DOHH2 (cell line): ENCODE measurements around the gene MFAP3L.

Source experiments
- H3F3A ChIP-seq: fragments of 200-600 bp; sonication (generic), shearing (Covaris generic); 2 replicates; pipeline ENCODE4 v1.6.0; 2016; ENCODE audit warnings: antibody characterized with exemption, mild to moderate bottlenecking; ENCODE audit not compliant: control insufficient read depth, insufficient read depth
- H3K27ac ChIP-seq: fragments of 200-600 bp; sonication (generic); 2 replicates; pipeline ENCODE4 v1.5.1; 2014; ENCODE audit warnings: low read depth, mild to moderate bottlenecking, low read length, moderate library complexity
- H3K27me3 ChIP-seq: fragments of 200-600 bp; sonication (generic); 2 replicates; pipeline ENCODE4 v1.6.1; 2014; ENCODE audit warnings: mild to moderate bottlenecking, low read length, mixed read lengths; ENCODE audit not compliant: control insufficient read depth
- H3K36me3 ChIP-seq: fragments of 200-600 bp; sonication (generic); 2 replicates; pipeline ENCODE4 v1.6.1; 2014; ENCODE audit warnings: mild to moderate bottlenecking, low read length, moderate library complexity, mixed read lengths; ENCODE audit not compliant: control insufficient read depth
- H3K4me1 ChIP-seq: fragments of 200-600 bp; sonication (generic); 2 replicates; pipeline ENCODE4 v1.6.1; 2014; ENCODE audit warnings: mild to moderate bottlenecking, low read length, mixed read lengths; ENCODE audit not compliant: control insufficient read depth
- H3K4me2 ChIP-seq: fragments of 200-600 bp; sonication (generic); 2 replicates; pipeline ENCODE4 v1.6.0; 2014; ENCODE audit warnings: mild to moderate bottlenecking, low read length, moderate library complexity
- H3K4me3 ChIP-seq: fragments of 200-600 bp; sonication (generic); 2 replicates; pipeline ENCODE4 v1.5.1; 2014; ENCODE audit warnings: mild to moderate bottlenecking, low read length, mixed read lengths
- H3K79me2 ChIP-seq: fragments of 200-600 bp; sonication (generic); 2 replicates; pipeline ENCODE4 v1.6.1; 2014; ENCODE audit warnings: mild to moderate bottlenecking, low read length, mixed read lengths; ENCODE audit not compliant: control insufficient read depth
- H3K9me2 ChIP-seq: fragments of 200-600 bp; sonication (generic); replicated peaks from 2 replicates; pipeline ENCODE4 v1.6.1; 2014; ENCODE audit warnings: mild to moderate bottlenecking, low read length, mixed read lengths; ENCODE audit not compliant: control insufficient read depth
- H3K9me3 ChIP-seq: fragments of 200-600 bp; sonication (generic); 2 replicates; pipeline ENCODE4 v1.6.1; 2014; ENCODE audit warnings: antibody characterized with exemption, low read length, mixed read lengths; ENCODE audit not compliant: control insufficient read depth, insufficient read depth
- H4K20me1 ChIP-seq: fragments of 200-600 bp; sonication (generic); 2 replicates; pipeline ENCODE4 v1.6.0; 2014; ENCODE audit warnings: low read depth, mild to moderate bottlenecking, antibody characterized with exemption, low read length, moderate library complexity; ENCODE audit not compliant: control insufficient read depth, insufficient read depth
- EZH2phosphoT487 ChIP-seq: fragments of 200-600 bp; sonication (generic); IDR thresholded peaks from 2 replicates; pipeline ENCODE4 v1.6.1; 2017; ENCODE audit warnings: borderline replicate concordance, mild to moderate bottlenecking, antibody characterized with exemption, low read length, moderate library complexity, mixed read lengths
- TF ChIP-seq, protein P1 (sequence below): fragments of 200-600 bp; sonication (generic); IDR thresholded peaks from one replicate; pipeline ENCODE4 v1.5.1; 2014; ENCODE audit warnings: antibody characterized with exemption, mild to moderate bottlenecking, low read depth, low read length; ENCODE audit not compliant: poor library complexity, severe bottlenecking

Gene MFAP3L

GRCh38 chr4:170017252-170017651, 8.9 kb downstream of the MFAP3L start:
- H3K27ac ChIP-seq: no peak overlapping the region
- H3K36me3 ChIP-seq: no peaks in the 10 kb centered on the region
- no peaks in the 10 kb centered on the region for H3K27me3 ChIP-seq
- no peaks in the 10 kb centered on the region for H3K9me2 ChIP-seq
- H3K9me3 ChIP-seq: no peaks in the 10 kb centered on the region
- H3K4me1 ChIP-seq: no peaks in the 10 kb centered on the region
- no peaks in the 10 kb centered on the region for H4K20me1 ChIP-seq
- H3K4me2 ChIP-seq: no peak overlapping the region
- H3F3A ChIP-seq: no peaks in the 10 kb centered on the region
- H3K4me3 ChIP-seq: no peak overlapping the region
- TF ChIP-seq, protein P1, sequence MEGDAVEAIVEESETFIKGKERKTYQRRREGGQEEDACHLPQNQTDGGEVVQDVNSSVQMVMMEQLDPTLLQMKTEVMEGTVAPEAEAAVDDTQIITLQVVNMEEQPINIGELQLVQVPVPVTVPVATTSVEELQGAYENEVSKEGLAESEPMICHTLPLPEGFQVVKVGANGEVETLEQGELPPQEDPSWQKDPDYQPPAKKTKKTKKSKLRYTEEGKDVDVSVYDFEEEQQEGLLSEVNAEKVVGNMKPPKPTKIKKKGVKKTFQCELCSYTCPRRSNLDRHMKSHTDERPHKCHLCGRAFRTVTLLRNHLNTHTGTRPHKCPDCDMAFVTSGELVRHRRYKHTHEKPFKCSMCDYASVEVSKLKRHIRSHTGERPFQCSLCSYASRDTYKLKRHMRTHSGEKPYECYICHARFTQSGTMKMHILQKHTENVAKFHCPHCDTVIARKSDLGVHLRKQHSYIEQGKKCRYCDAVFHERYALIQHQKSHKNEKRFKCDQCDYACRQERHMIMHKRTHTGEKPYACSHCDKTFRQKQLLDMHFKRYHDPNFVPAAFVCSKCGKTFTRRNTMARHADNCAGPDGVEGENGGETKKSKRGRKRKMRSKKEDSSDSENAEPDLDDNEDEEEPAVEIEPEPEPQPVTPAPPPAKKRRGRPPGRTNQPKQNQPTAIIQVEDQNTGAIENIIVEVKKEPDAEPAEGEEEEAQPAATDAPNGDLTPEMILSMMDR: no peak
- no peak for TF ChIP-seq EZH2phosphoT487
- H3K79me2 ChIP-seq: no peaks in the 10 kb centered on the region

DNA sequence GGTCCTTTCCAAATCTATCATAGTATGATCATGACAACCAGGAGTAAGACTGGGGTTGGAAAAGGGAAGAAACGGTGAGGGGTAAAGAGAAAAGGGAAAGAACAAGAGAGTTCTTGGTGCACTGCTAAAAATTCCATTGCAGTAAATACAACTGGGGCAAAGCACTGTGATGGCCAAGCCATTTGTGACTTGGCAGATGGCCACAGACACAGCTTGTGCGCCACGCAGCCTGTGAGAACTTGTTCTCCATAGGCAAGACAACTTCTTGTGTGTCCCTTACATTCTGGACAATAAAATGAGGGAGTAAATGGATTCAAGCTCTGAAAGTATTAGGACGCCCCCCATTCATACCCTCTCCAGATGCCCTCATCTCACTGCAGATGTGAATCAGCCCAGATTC, 10.9 kb downstream of the MFAP3L start:
- H3K4me3 ChIP-seq: no peak overlapping the region
- H3K4me2 ChIP-seq: no peak overlapping the region
- no peaks in the 10 kb centered on the region for H3K79me2 ChIP-seq
- H3K27me3 ChIP-seq: no peaks in the 10 kb centered on the region
- TF ChIP-seq, protein P1: no peak
- TF ChIP-seq EZH2phosphoT487: no peak
- H4K20me1 ChIP-seq: no peaks in the 10 kb centered on the region
- H3K27ac ChIP-seq: no peak overlapping the region
- H3K36me3 ChIP-seq: no peaks in the 10 kb centered on the region
- no peaks in the 10 kb centered on the region for H3F3A ChIP-seq
- H3K4me1 ChIP-seq: no peaks in the 10 kb centered on the region
- H3K9me3 ChIP-seq: no peaks in the 10 kb centered on the region
- H3K9me2 ChIP-seq: no peaks in the 10 kb centered on the region

DNA sequence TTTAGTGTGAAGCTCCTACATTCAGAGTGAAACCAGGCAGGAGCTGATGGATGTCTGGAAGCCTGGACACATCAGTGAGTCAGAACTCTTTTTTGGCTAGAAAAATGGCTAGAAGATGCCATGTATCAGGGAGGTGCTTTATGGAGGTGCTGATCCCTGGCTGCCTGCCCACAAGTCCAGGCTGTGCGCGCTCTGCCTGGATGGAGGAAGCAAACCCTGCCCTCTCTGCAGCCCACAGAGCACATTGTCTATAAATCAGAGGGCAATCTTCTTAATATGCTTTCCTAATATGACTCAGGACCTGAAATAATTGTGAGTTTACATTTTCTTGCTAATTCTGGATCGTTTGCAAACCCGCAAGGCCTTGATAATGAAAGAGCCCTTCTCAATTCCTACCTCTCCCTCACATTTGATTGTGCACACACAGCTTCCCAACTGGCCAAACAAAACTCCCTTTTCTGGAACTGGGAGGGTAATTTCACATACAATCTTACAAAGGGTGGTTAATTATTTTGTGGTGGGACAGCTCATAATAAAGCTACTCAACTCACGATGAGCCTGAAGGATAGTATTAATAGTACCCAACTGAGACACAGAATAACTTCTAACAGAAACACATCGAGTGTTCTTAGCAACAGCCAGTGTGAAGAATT, 11.7 kb downstream of the MFAP3L start:
- Histone ChIP-seq H3K4me1 (no peaks in the 10 kb centered on the region), H3K9me3 (no peaks in the 10 kb centered on the region), H4K20me1 (no peaks in the 10 kb centered on the region), H3F3A (no peaks in the 10 kb centered on the region), H3K79me2 (no peaks in the 10 kb centered on the region), H3K4me2 (no peak overlapping the region), H3K9me2 (no peaks in the 10 kb centered on the region), H3K27ac (no peak overlapping the region), H3K36me3 (no peaks in the 10 kb centered on the region), H3K27me3 (no peaks in the 10 kb centered on the region), H3K4me3 (no peak overlapping the region)
- TF ChIP-seq, protein P1: no peak
- no peak for TF ChIP-seq EZH2phosphoT487

- Histone ChIP-seq H4K20me1 (no peaks in the 10 kb centered on the region), H3K36me3 (no peaks in the 10 kb centered on the region), H3K4me1 (no peaks in the 10 kb centered on the region), H3K79me2 (no peaks in the 10 kb centered on the region), H3K9me2 (no peaks in the 10 kb centered on the region), H3K9me3 (no peaks in the 10 kb centered on the region), H3K4me3 (no peak overlapping the region), H3K4me2 (no peak overlapping the region), H3K27me3 (no peaks in the 10 kb centered on the region), H3K27ac (no peak overlapping the region), H3F3A (no peaks in the 10 kb centered on the region)
- no peak for TF ChIP-seq EZH2phosphoT487
- TF ChIP-seq, protein P1: no peak
Observed at GRCh38 chr4:170012629-170012958, 13.6 kb downstream of the MFAP3L start.
